ENCODE data around the gene SSR2. TPM values are rescaled to one million over a fixed set of nuclear protein-coding genes. Genes with fewer than 3 reads are reported as not detected.

SSR2 gene
- polyA plus RNA-seq, 1 donor (not counting 4 experiments of a cell fraction or from before 2014, with no cell fraction given): 302 TPM

DNA sequence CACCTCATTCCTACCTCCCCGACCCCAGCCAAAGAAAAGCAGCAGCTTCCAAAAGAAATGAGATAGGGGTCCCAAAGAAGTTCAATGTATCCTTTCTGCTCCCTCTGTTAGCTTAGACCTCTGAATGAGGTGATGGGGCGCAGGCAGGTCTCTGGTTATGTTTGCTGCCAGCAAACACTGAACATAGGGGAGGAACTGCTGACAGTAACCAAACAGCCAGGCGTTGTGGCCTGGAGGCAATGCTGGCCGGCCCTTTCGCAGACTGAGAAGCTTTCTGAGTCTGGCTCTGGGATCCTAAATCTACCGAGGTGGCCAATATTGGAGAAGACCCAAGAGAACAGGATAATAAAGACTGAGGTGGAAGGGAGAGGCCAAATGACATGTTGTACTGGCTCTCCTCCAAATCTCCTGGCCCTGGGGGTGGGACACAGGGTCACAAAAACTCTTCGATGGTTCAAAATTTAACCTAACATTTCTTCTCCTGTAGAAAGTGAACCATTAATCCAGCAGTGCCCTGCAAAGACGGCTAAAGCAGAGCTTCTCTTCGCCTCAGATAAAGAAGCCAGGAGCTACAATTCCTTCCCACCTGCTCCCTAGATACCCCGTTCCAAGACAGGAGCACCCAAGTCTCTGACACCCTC lies 19.6 kb downstream of the SSR2 start:
- DNase-seq (ENCODE audit: low read depth, low spot score): no peak
- FAIRE-seq: no peak
- Histone ChIP-seq H3K9me3 (ENCODE audit: control insufficient read depth, low read depth, low read length) (no peaks in the 10 kb centered on the region), H3K79me2 (ENCODE audit: control insufficient read depth, insufficient read depth, low read length) (no peaks in the 10 kb centered on the region), H3K9ac (ENCODE audit: control insufficient read depth, extremely low read depth, insufficient read depth, low read length) (no peak overlapping the region), H3K4me1 (ENCODE audit: control insufficient read depth, extremely low read depth, insufficient read depth, low read length) (peaks cover 32% of the 10 kb centered on the region), H3K36me3 (ENCODE audit: control insufficient read depth in 2 of 2, extremely low read depth in 1 of 2, insufficient read depth in 2 of 2, low read length in 2 of 2) (no peaks in the 10 kb centered on the region), H3K27me3 (ENCODE audit: control insufficient read depth, extremely low read depth, insufficient read depth, low read length) (no peaks in the 10 kb centered on the region), H2AFZ (ENCODE audit: control insufficient read depth, low read length) (no peak overlapping the region), H4K20me1 (ENCODE audit: control insufficient read depth, extremely low read depth, insufficient read depth, low read length) (no peaks in the 10 kb centered on the region), H3K27ac (ENCODE audit: control insufficient read depth, insufficient read depth, low read length) (no peak overlapping the region), H3K4me3 (ENCODE audit: control insufficient read depth in 2 of 3, extremely low read depth in 1 of 3, insufficient read depth in 2 of 3, low read depth in 1 of 3, low read length in 3 of 3) (no peak overlapping the region), H3K4me2 (ENCODE audit: control insufficient read depth, extremely low read depth, insufficient read depth, low read depth, low read length) (no peak overlapping the region), H3K9me1 (ENCODE audit: control insufficient read depth, extremely low read depth, insufficient read depth, low read length) (peaks cover 2% of the 10 kb centered on the region)
- TF ChIP-seq CTCF (optimal IDR thresholded peaks at IDR 0.05 in 1 of 3, IDR thresholded peaks at IDR 0.05 in 1 of 3, conservative IDR thresholded peaks at IDR 0.05 in 1 of 3; ENCODE audit: extremely low read depth in 1 of 3, insufficient read depth in 2 of 3, low read length in 3 of 3) (no peak), EZH2 (IDR thresholded peaks at IDR 0.05; ENCODE audit: low read length) (no peak)
- dilution Hi-C loops (cut with MboI; ENCODE audit: extremely low pct_ligation_motif_present, low sequenced_read_pairs): no loop called here

GRCh38 chr1:155999964-156000363 lies 20.8 kb downstream of the SSR2 start:
- H4K20me1 ChIP-seq (ENCODE audit: control insufficient read depth, extremely low read depth, insufficient read depth, low read length): no peaks in the 10 kb centered on the region
- peaks cover 32% of the 10 kb centered on the region for H3K4me1 ChIP-seq (ENCODE audit: control insufficient read depth, extremely low read depth, insufficient read depth, low read length)
- DNase-seq (ENCODE audit: low read depth, low spot score): no peak
- H3K4me2 ChIP-seq (ENCODE audit: control insufficient read depth, extremely low read depth, insufficient read depth, low read depth, low read length): no peak overlapping the region
- no peaks in the 10 kb centered on the region for H3K36me3 ChIP-seq (ENCODE audit: control insufficient read depth in 2 of 2, extremely low read depth in 1 of 2, insufficient read depth in 2 of 2, low read length in 2 of 2)
- FAIRE-seq: no peak
- H3K27ac ChIP-seq (ENCODE audit: control insufficient read depth, insufficient read depth, low read length): no peak overlapping the region
- no peak overlapping the region for H3K9ac ChIP-seq (ENCODE audit: control insufficient read depth, extremely low read depth, insufficient read depth, low read length)
- no peaks in the 10 kb centered on the region for H3K27me3 ChIP-seq (ENCODE audit: control insufficient read depth, extremely low read depth, insufficient read depth, low read length)
- TF ChIP-seq CTCF (optimal IDR thresholded peaks at IDR 0.05 in 1 of 3, IDR thresholded peaks at IDR 0.05 in 1 of 3, conservative IDR thresholded peaks at IDR 0.05 in 1 of 3; ENCODE audit: extremely low read depth in 1 of 3, insufficient read depth in 2 of 3, low read length in 3 of 3) (no peak), EZH2 (IDR thresholded peaks at IDR 0.05; ENCODE audit: low read length) (no peak)
- H3K9me3 ChIP-seq (ENCODE audit: control insufficient read depth, low read depth, low read length): no peaks in the 10 kb centered on the region
- no peaks in the 10 kb centered on the region for H3K79me2 ChIP-seq (ENCODE audit: control insufficient read depth, insufficient read depth, low read length)
- dilution Hi-C loops (cut with MboI; ENCODE audit: extremely low pct_ligation_motif_present, low sequenced_read_pairs): no loop called here
- no peak overlapping the region for H2AFZ ChIP-seq (ENCODE audit: control insufficient read depth, low read length)
- peaks cover 2% of the 10 kb centered on the region for H3K9me1 ChIP-seq (ENCODE audit: control insufficient read depth, extremely low read depth, insufficient read depth, low read length)
- H3K4me3 ChIP-seq (ENCODE audit: control insufficient read depth in 2 of 3, extremely low read depth in 1 of 3, insufficient read depth in 2 of 3, low read depth in 1 of 3, low read length in 3 of 3): no peak overlapping the region
